Karpas-422 (cell line): ENCODE data around the gene TMPRSS11B. TPM values are rescaled to one million over a fixed set of nuclear protein-coding genes. Genes with fewer than 3 reads are reported as not detected.

ENCODE experiments used
- DNase-seq: peaks from one replicate; pipeline ENCODE4 v3.0.0-alpha.2; 2015
- H2AFZ ChIP-seq: fragments of 200-600 bp; sonication (generic); 2 replicates; pipeline ENCODE4 v1.6.1; 2014; ENCODE audit warnings: antibody characterized with exemption, low read length, mixed read lengths
- H3K27ac ChIP-seq: fragments of 200-600 bp; sonication (generic); 2 replicates; pipeline ENCODE4 v1.5.1; 2014; ENCODE audit warnings: mild to moderate bottlenecking, low read length, moderate library complexity
- H3K27me3 ChIP-seq: fragments of 200-600 bp; sonication (generic); 2 replicates; pipeline ENCODE4 v1.6.1; 2014; ENCODE audit warnings: low read length, mixed read lengths
- H3K36me3 ChIP-seq: fragments of 200-600 bp; sonication (generic); 2 replicates; pipeline ENCODE4 v1.6.1; 2014; ENCODE audit warnings: low read length, mixed read lengths; ENCODE audit not compliant: insufficient read depth
- H3K4me1 ChIP-seq: fragments of 200-600 bp; sonication (generic); 2 replicates; pipeline ENCODE4 v1.6.1; 2014; ENCODE audit warnings: mild to moderate bottlenecking, low read length, mixed read lengths
- H3K4me2 ChIP-seq: fragments of 200-600 bp; sonication (generic); 2 replicates; pipeline ENCODE4 v1.6.1; 2014; ENCODE audit warnings: low read length, low read depth, mild to moderate bottlenecking; ENCODE audit not compliant: poor library complexity, severe bottlenecking
- H3K4me3 ChIP-seq: fragments of 200-600 bp; sonication (generic); 2 replicates; pipeline ENCODE4 v1.5.1; 2014; ENCODE audit warnings: mild to moderate bottlenecking, antibody characterized with exemption, low read length, mixed read lengths
- H3K79me2 ChIP-seq: fragments of 200-600 bp; sonication (generic); 2 replicates; pipeline ENCODE4 v1.6.1; 2014; ENCODE audit warnings: mild to moderate bottlenecking, low read length, mixed read lengths
- H3K9ac ChIP-seq: fragments of 200-600 bp; sonication (generic); 2 replicates; pipeline ENCODE4 v1.6.0; 2014; ENCODE audit warnings: low read length
- H3K9me2 ChIP-seq: fragments of 200-600 bp; sonication (generic), shearing (Covaris generic); replicated peaks from 2 replicates; pipeline ENCODE4 v1.6.0; 2014; ENCODE audit warnings: mild to moderate bottlenecking, low read length, moderate library complexity; ENCODE audit not compliant: insufficient read depth
- H3K9me3 ChIP-seq: fragments of 300-700, 200-600 bp; sonication (generic); 2 replicates; pipeline ENCODE4 v1.6.1; 2014; ENCODE audit warnings: low read length, mixed read lengths
- H4K20me1 ChIP-seq: fragments of 200-600 bp; sonication (generic); 2 replicates; pipeline ENCODE4 v1.6.1; 2014; ENCODE audit warnings: mild to moderate bottlenecking, antibody characterized with exemption, low read length, low read depth; ENCODE audit not compliant: insufficient read depth
- total RNA-seq: library from RNA; depleted of rRNA; stranded (reverse); fragments of >200 nt; shearing (Covaris generic); gene quantifications from 2 replicates; pipeline ENCODE4 v1.2.3, GENCODE V29; 2014; ENCODE audit warnings: low replicate concordance; rRNA removed

The TMPRSS11B gene
- total RNA-seq, 1 experiment from 2014 or later: not detected

DNA sequence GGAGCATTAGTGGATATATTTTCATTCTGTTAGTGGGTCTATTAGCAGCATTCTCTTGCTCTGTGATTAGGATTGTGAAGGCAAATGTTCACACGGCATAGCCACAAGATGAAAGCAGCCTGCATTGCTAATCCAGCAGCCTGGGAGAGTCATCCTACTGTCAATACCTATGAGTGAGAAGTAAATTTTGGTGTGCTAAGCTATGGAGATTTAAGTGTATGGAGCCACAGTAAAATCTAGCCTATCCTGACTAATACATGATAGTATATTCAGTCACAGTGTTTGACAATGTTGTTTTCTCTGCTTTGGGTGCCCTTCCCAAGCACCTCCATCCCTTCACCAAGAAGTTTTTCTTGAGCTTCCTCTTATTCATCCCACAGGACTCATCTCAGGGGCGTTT is 68.6 kb downstream of the TMPRSS11B start:
- Histone ChIP-seq H3K9ac (no peak overlapping the region), H3K9me2 (no peaks in the 10 kb centered on the region), H3K4me3 (no peak overlapping the region), H3K27me3 (no peaks in the 10 kb centered on the region), H3K27ac (no peak overlapping the region), H3K4me1 (no peaks in the 10 kb centered on the region), H3K4me2 (no peak overlapping the region), H3K79me2 (no peaks in the 10 kb centered on the region), H3K9me3 (no peaks in the 10 kb centered on the region), H4K20me1 (no peaks in the 10 kb centered on the region), H3K36me3 (no peaks in the 10 kb centered on the region), H2AFZ (no peak overlapping the region)
- DNase-seq: no peak

Other genes starting within 250 kb of the TMPRSS11B start
- gene TMPRSS11F, start 115.8 kb downstream of the TMPRSS11B start, total RNA-seq: not detected in 2 replicates
- gene YTHDC1, start 104.4 kb upstream of the TMPRSS11B start, total RNA-seq: 55.9 and 69.3 TPM in 2 replicates
- not detected in 2 replicates for gene TMPRSS11E, start 201.8 kb upstream of the TMPRSS11B start, total RNA-seq